Fibroblast of villous mesenchyme (primary cell): ENCODE measurements around the gene IL1RN. TPM values are rescaled to one million over a fixed set of nuclear protein-coding genes. Genes with fewer than 3 reads are reported as not detected.

ENCODE experiments used
- DNase-seq: peaks from one replicate; pipeline ENCODE4 v3.0.0-alpha.2; 2010; ENCODE audit warnings: low read depth
- H3K4me3 ChIP-seq: 2 replicates; pipeline ENCODE4 v1.5.1; 2011; ENCODE audit warnings: low read depth, mild to moderate bottlenecking, low read length
- total RNA-seq: library from RNA; depleted of rRNA; stranded (reverse); fragments of >200 nt; gene quantifications from 2 replicates; pipeline ENCODE4 v1.2.3, GENCODE V29; 2012
- TF ChIP-seq, protein P1 (sequence below): IDR thresholded peaks from 2 replicates; pipeline ENCODE4 v1.5.1; 2012; ENCODE audit warnings: low read depth, mild to moderate bottlenecking, low read length; ENCODE audit not compliant: insufficient read depth

The IL1RN gene
- total RNA-seq, 1 donor, result not detected

DNA sequence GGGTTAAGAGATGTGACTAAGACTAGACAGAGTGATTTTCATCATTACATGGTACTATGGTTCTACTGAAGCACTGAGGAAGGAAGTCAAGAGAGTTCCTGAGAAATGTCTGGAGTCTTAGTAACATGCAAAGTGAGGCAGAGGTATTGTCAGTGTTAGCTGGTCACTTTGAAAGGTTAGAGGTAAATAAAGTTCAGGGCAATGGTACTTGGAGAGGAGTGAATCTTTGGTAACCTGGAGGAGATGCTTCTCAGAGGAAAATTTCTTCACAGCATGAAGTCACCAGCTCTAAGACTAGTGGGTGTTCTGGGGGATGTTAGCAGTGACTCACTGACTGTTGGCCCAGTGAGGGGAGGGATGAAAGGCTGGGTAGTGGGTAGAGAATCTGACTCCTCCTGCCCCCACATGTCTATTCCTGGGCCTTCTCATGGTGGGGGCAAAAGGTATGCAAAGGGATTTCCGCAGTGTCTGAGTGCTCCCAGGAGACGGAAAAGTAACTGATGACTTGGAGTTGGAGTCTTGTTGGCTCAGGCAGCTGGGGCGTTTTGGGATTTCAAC lies 23.3 kb upstream of the IL1RN start:
- TF ChIP-seq, protein P1, sequence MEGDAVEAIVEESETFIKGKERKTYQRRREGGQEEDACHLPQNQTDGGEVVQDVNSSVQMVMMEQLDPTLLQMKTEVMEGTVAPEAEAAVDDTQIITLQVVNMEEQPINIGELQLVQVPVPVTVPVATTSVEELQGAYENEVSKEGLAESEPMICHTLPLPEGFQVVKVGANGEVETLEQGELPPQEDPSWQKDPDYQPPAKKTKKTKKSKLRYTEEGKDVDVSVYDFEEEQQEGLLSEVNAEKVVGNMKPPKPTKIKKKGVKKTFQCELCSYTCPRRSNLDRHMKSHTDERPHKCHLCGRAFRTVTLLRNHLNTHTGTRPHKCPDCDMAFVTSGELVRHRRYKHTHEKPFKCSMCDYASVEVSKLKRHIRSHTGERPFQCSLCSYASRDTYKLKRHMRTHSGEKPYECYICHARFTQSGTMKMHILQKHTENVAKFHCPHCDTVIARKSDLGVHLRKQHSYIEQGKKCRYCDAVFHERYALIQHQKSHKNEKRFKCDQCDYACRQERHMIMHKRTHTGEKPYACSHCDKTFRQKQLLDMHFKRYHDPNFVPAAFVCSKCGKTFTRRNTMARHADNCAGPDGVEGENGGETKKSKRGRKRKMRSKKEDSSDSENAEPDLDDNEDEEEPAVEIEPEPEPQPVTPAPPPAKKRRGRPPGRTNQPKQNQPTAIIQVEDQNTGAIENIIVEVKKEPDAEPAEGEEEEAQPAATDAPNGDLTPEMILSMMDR, result no peak
- DNase-seq, result no peak
- H3K4me3 ChIP-seq, result no peak overlapping the region

DNA sequence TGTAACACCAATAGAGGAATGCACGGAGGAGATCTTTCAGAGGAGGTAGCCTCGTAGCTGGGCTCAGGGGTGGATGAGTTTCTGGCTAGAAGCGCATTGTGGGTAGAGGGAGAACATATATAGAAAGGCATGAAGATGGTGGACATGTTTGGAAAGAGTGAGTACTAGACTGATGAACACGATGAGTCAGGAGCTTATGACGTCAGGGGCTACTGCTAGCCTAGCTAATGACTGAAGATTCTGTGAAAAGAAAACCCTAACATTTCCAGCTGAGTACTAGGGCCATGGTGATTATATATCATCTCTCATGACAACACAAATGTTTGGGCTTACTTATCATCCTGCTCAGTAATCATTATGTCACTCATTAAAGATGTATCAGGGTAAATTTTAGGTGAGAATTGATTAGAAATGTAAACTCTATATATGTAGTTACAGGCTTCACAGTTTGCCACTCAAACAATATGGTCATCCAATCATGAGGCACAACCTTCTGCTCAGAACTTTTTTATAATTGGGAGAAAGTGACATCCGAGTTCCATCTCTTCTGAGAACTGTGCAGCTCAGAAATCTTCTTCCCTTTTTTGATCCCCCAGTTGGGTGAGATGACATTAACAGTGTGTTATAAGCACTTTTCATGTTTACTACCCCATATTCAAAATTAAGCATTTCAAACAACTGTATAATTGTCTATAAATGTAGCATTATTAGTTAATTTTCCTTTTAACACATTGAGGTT lies 22.2 kb upstream of the IL1RN start:
- H3K4me3 ChIP-seq, result no peak overlapping the region
- peak; percentile 11 for DNase-seq
- TF ChIP-seq, protein P1, result no peak

DNA sequence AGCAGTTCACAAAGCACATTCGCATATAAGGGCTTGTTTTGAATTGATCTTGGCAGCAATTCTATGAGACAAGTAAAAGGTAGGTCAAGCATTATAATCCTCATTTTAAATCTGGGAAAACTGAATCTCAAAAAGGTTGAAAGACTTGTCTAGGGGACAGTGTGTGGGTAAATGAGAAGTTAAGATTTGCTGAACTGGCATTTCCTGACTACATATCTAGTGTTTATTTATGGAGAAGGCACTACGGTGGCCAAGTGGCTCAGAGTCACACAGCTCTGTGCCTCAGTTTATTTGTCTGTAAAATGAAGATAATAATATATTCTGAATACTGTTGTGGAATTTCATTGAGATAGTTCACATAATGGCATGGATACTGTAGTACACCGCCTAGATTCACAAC lies 16.3 kb upstream of the IL1RN start:
- no peak overlapping the region for H3K4me3 ChIP-seq
- TF ChIP-seq, protein P1, result no peak
- DNase-seq, result no peak

DNA sequence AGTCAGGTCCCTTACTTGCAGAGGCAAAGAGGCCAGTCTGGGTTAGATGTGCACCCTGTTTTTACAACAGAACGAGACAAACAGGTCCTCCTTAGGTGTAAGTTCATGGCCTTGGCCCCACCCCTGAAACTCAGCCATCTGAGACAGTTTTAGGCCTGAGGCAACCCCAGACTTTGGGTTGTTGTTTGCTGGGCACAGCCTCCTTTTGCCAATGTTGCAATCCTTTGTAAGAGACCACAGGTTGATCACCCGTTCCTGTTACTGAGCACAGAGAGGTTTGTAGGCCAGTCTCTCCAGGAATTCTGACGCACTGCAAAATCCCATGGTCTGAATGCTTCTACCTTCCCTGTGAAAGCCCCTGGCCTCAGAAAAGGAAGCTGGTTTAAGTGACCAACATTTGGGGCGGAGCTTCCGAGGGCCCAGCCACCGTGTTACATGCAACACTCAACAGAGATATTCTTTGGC lies 15.5 kb upstream of the IL1RN start:
- TF ChIP-seq, protein P1, result no peak
- H3K4me3 ChIP-seq, result no peak overlapping the region
- DNase-seq, result no peak

DNA sequence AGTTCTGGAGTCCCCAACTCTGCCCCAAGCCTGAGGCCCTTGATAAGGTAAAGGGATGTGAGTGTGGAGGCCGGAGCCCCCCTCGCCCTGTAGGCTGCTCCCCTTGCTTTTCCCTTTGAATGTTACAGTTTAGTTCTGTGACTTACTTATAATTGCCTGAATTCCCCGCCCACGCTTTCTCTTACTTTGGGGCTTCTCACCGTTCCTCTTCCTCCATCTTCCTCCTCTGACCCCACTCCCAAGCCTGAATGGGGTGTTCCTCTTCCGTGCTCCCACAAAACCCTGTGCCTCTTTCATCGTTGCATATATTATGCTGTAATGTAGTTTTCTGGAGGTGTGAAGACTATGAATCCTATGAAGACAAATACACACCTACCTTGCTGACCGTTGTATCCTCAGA lies 15.0 kb upstream of the IL1RN start:
- DNase-seq, result no peak
- TF ChIP-seq, protein P1, result no peak
- no peak overlapping the region for H3K4me3 ChIP-seq

DNA sequence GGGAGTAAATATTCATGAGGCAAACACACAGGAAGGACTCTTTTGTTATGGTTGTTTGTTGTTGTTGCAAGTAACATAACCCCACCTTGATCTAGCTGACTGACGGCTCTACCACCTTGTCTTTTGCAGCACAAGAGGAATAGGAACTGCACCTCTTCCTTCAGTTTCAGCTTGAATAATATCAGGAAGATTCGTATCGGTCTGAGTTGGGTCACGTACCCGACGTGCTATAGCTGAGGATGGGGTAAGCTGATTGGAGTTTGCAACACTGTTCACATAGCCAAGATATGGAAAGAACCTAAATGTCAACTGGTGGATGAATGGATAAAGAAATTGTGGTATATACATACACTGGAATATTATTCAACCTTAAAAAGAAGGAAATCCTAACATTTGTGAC lies 14.5 kb upstream of the IL1RN start:
- no peak overlapping the region for H3K4me3 ChIP-seq
- TF ChIP-seq, protein P1, result no peak
- DNase-seq, result no peak
